Smooth muscle cell of bladder (primary cell): ENCODE measurements around the gene CLEC1B. TPM values are rescaled to one million over a fixed set of nuclear protein-coding genes. Genes with fewer than 3 reads are reported as not detected.

Experiments used
- total RNA-seq: library from RNA; depleted of rRNA; stranded (reverse); fragments of >200 nt; gene quantifications from 2 replicates; pipeline ENCODE4 v1.2.3, GENCODE V29; 2014

Gene CLEC1B
- not detected in 2 replicates for total RNA-seq

DNA sequence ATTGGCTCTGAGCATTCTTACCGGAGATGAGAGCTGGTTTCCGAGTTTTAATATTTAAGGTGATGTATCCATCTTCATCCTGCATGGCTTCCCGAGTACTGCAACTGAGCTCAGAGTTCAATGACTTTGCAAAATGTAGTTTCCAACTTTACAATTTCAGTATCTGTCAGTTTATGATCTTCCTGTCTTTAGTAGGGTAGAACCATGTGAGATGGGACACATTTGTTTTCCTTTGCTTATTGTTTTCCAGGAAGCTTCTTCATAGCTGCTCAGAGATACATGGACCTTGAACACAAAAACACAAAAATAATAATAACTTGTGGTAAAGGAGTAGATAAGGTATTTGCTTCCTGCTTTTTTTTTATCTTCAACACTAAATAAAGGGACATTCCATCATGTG, at the start of gene CLEC1B:
CLEC1B (minus strand) TSS at position 106 of the 400 bp plus-strand sequence; CDS start at position 85, 21 bp downstream.

GRCh38 chr12:10030446-10030845, 31.5 kb upstream of the CLEC1B start, which contains the start of gene CLEC9A:
Gene CLEC9A (plus strand): TSS chr12:10030682. CDS start chr12:10052688, 22,006 bp downstream.

GRCh38 chr12:9971181-9971580, 27.7 kb downstream of the CLEC1B start, which contains the start of gene CLEC12A:
Gene CLEC12A (plus strand): TSS chr12:9971409. CDS start chr12:9971597, 188 bp downstream.

Other genes starting within 250 kb of the CLEC1B start
- 0.14 TPM in 1 of 2 replicates, not detected in the other for gene CD69, start 238.2 kb downstream of the CLEC1B start, total RNA-seq
- gene KLRF1, start 171.6 kb downstream of the CLEC1B start, total RNA-seq: 0.18 and 0.43 TPM in 2 replicates
- 22.3 and 25.7 TPM in 2 replicates for gene CLEC2B, start 129.8 kb downstream of the CLEC1B start, total RNA-seq
- not detected in 2 replicates for gene KLRF2, start 117.6 kb downstream of the CLEC1B start, total RNA-seq
- gene CLEC2A, start 66.8 kb downstream of the CLEC1B start, total RNA-seq: not detected in 2 replicates
- not detected in 2 replicates for gene CLEC12A, start 27.7 kb downstream of the CLEC1B start, total RNA-seq
- not detected in 2 replicates for gene CLEC12B, start 11.5 kb upstream of the CLEC1B start, total RNA-seq
- not detected in 2 replicates for gene CLEC9A, start 31.6 kb upstream of the CLEC1B start, total RNA-seq
- 0.09 TPM in 1 of 2 replicates, not detected in the other for gene CLEC1A, start 99.9 kb upstream of the CLEC1B start, total RNA-seq
- 0.14 TPM in 1 of 2 replicates, not detected in the other for gene CLEC7A, start 131.1 kb upstream of the CLEC1B start, total RNA-seq
- gene OLR1, start 173.0 kb upstream of the CLEC1B start, total RNA-seq: 0.92 and 3.1 TPM in 2 replicates
- gene TMEM52B, start 179.9 kb upstream of the CLEC1B start, total RNA-seq: 0.09 and 0.14 TPM in 2 replicates
- 71.4 and 77.6 TPM in 2 replicates for gene GABARAPL1, start 213.8 kb upstream of the CLEC1B start, total RNA-seq